ENCODE results near the gene RAB4B. TPM values are rescaled to one million over a fixed set of nuclear protein-coding genes. Genes with fewer than 3 reads are reported as not detected.
"Not testable (repeated sequence)": the region's sequence is repeated elsewhere in the genome, so short reads cannot be mapped to it uniquely, and the experiment has no call there.

Gene RAB4B
- total and polyA plus RNA-seq, 2 of the 13 experiments (the other 11 are each of a cell fraction or from before 2014, with no cell fraction given) = 3.3 to 5.4 TPM

DNA sequence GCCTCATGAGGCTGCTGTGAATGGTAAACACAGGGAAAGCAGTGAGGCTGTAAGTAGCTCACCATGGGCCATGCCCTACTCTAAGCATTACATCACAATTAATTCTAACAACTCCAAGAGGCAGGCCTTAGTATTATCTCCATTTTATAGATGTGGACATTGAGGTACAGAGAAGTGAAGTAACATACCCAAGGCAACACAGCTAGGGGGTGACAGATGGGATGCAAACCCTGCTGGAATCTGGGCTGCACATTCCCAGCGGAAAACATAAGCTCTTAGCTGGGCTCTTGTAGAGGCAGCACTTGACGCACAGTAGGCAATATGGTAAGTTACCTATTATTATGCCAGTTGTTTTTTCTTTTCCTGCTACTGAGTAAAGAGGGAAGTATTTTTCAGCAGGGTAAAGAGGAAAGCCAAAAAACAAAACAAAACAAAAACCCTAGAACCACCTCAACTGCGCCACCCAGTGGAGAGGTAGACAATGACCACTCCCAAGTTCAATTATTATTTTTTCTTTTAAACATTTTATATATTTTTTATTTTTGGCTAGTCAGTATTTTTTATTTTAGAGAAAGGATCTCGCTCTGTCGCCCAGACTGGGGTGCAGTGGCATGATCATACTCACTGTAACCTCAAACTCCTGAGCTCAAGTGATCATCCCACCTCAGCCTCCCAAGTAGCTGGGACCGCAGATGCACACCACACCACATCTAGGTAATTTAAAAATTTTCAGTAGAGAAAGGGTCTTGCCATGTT, 41.6 kb downstream of the RAB4B start:
- BruUV-seq (replicated peaks); H3K4me2 ChIP-seq (ENCODE audit: low read depth, low read length); intact Hi-C loops (cut with micrococcal nuclease; ENCODE audit: unreplicated experiment); H3K79me2 ChIP-seq (ENCODE audit: insufficient read depth, low read length); H3K4me3 ChIP-seq (replicated peaks in 1 of 3; ENCODE audit: insufficient read depth in 1 of 3, low read depth in 2 of 3, low read length in 3 of 3); DNase-seq (ENCODE audit: low spot score); H3K27ac ChIP-seq (ENCODE audit: extremely low read length, insufficient read depth, low read length); H2AFZ ChIP-seq (ENCODE audit: low read length); H3K9ac ChIP-seq (ENCODE audit: insufficient read depth, low read depth, low read length); H3K27me3 ChIP-seq (ENCODE audit: control insufficient read depth in 1 of 2, insufficient read depth in 2 of 2, low read length in 2 of 2); POLR2A ChIA-PET; H3K36me3 ChIP-seq (replicated peaks in 1 of 2; ENCODE audit: control insufficient read depth in 1 of 2, insufficient read depth in 2 of 2, low read length in 2 of 2); ATAC-seq; H3K9me3 ChIP-seq (ENCODE audit: low read length); H4K20me1 ChIP-seq (ENCODE audit: insufficient read depth, low read length): not testable (repeated sequence)
- peak; percentile 56 for FAIRE-seq
- CTCF ChIA-PET (ENCODE audit: low intra/inter-chr PET ratio, low total read pairs) = interaction anchor here (1.6 kb wide), 1 partner anchor 157 kb away, joined by 8 read pairs; no protein-coding TSS in a partner anchor
- in situ Hi-C loops (cut with HindIII; ENCODE audit: extremely low pct_ligation_motif_present, low pct_unique_long_range_greater_than_20kb) = loop anchor here (10.0 kb wide), 1 partner anchor 315 kb away; no protein-coding TSS in a partner anchor
- peak; percentile 38; the same call in 1 of the 2 replicates for TF ChIP-seq SMC3 (IDR thresholded peaks at IDR 0.05; ENCODE audit: low read length)
- TF ChIP-seq STAG1 (CRISPR knock-in tag; IDR thresholded peaks at IDR 0.05) = peak; percentile 40; the same call in 1 of the 2 replicates
- TF ChIP-seq, protein P1, sequence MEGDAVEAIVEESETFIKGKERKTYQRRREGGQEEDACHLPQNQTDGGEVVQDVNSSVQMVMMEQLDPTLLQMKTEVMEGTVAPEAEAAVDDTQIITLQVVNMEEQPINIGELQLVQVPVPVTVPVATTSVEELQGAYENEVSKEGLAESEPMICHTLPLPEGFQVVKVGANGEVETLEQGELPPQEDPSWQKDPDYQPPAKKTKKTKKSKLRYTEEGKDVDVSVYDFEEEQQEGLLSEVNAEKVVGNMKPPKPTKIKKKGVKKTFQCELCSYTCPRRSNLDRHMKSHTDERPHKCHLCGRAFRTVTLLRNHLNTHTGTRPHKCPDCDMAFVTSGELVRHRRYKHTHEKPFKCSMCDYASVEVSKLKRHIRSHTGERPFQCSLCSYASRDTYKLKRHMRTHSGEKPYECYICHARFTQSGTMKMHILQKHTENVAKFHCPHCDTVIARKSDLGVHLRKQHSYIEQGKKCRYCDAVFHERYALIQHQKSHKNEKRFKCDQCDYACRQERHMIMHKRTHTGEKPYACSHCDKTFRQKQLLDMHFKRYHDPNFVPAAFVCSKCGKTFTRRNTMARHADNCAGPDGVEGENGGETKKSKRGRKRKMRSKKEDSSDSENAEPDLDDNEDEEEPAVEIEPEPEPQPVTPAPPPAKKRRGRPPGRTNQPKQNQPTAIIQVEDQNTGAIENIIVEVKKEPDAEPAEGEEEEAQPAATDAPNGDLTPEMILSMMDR (CRISPR knock-in tag; IDR thresholded peaks at IDR 0.05) = peak; percentile 49
- peaks cover 28% of the 10 kb centered on the region for H3K4me1 ChIP-seq (ENCODE audit: insufficient read depth, low read length)
- WGBS (ENCODE audit: low lambda C conversion rate) = 47% methylated on average over 6 of the region's 6 CpGs

DNA sequence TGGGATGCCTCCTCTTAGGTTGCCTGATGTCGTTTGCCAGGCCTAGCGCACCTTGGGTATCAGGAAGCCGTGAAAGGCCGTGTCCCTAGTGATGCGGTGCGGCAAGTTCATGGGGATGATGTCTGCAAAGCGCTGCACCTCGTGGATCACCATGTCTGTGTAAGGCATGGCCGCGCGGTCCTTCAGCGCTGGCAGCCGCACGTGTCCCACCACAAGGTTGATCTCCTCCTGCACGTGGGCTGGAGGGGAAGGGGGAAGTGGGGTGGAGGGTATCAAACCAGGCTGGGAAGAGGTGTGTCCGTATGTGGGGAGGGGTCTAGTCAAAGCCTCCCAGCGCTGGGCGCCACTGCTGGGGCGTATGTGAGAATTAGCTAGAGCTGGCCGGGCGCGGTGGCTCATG, 44.1 kb downstream of the RAB4B start:
- POLR2A ChIA-PET = no interaction called here
- CTCF ChIA-PET (ENCODE audit: low intra/inter-chr PET ratio, low total read pairs) = no interaction called here

More for the DNA sequence above, 44.1 kb downstream of the RAB4B start:
- no peak for ATAC-seq
- Histone ChIP-seq H3K4me3 (replicated peaks in 1 of 3; ENCODE audit: insufficient read depth in 1 of 3, low read depth in 2 of 3, low read length in 3 of 3) (no peak overlapping the region), H4K20me1 (ENCODE audit: insufficient read depth, low read length) (no peaks in the 10 kb centered on the region), H3K79me2 (ENCODE audit: insufficient read depth, low read length) (no peaks in the 10 kb centered on the region), H3K9ac (ENCODE audit: insufficient read depth, low read depth, low read length) (no peak overlapping the region), H2AFZ (ENCODE audit: low read length) (no peak overlapping the region), H3K27me3 (ENCODE audit: control insufficient read depth in 1 of 2, insufficient read depth in 2 of 2, low read length in 2 of 2) (no peaks in the 10 kb centered on the region), H3K27ac (ENCODE audit: extremely low read length, insufficient read depth, low read length) (no peak overlapping the region), H3K9me3 (ENCODE audit: low read length) (no peaks in the 10 kb centered on the region), H3K4me1 (ENCODE audit: insufficient read depth, low read length) (peaks cover 28% of the 10 kb centered on the region), H3K36me3 (replicated peaks in 1 of 2; ENCODE audit: control insufficient read depth in 1 of 2, insufficient read depth in 2 of 2, low read length in 2 of 2) (no peaks in the 10 kb centered on the region), H3K4me2 (ENCODE audit: low read depth, low read length) (0 out of 2 replicates have a peak overlapping the region, but pooled peaks have one; percentile 7)
- no TSS peak for BruUV-seq (replicated peaks)
- intact Hi-C loops (cut with micrococcal nuclease; ENCODE audit: unreplicated experiment) (no loop called here), in situ Hi-C loops (cut with HindIII; ENCODE audit: extremely low pct_ligation_motif_present, low pct_unique_long_range_greater_than_20kb) (no loop called here)
- DNase-seq (ENCODE audit: low spot score) = no peak
- 87% methylated on average over 7 of the region's 22 CpGs for WGBS (ENCODE audit: low lambda C conversion rate)
- TF ChIP-seq, protein P2, sequence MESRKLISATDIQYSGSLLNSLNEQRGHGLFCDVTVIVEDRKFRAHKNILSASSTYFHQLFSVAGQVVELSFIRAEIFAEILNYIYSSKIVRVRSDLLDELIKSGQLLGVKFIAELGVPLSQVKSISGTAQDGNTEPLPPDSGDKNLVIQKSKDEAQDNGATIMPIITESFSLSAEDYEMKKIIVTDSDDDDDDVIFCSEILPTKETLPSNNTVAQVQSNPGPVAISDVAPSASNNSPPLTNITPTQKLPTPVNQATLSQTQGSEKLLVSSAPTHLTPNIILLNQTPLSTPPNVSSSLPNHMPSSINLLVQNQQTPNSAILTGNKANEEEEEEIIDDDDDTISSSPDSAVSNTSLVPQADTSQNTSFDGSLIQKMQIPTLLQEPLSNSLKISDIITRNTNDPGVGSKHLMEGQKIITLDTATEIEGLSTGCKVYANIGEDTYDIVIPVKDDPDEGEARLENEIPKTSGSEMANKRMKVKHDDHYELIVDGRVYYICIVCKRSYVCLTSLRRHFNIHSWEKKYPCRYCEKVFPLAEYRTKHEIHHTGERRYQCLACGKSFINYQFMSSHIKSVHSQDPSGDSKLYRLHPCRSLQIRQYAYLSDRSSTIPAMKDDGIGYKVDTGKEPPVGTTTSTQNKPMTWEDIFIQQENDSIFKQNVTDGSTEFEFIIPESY (CRISPR knock-in tag; IDR thresholded peaks at IDR 0.05) = peak; percentile 14; the same call in 1 of the 2 replicates
- TF ChIP-seq, protein P3, sequence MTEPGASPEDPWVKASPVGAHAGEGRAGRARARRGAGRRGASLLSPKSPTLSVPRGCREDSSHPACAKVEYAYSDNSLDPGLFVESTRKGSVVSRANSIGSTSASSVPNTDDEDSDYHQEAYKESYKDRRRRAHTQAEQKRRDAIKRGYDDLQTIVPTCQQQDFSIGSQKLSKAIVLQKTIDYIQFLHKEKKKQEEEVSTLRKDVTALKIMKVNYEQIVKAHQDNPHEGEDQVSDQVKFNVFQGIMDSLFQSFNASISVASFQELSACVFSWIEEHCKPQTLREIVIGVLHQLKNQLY (CRISPR knock-in tag; IDR thresholded peaks at IDR 0.05) = no peak
- no peak for FAIRE-seq
